Esophagus squamous epithelium (tissue), 4 donors: Measurements from ENCODE around the gene PRSS56.

Experiments used
- CTCF ChIP-seq, 6 experiments: fragments of 450-650 bp in 4 of 6; fragments of 200-600 bp in 2 of 6; sonication (generic) in 2 of 6; IDR thresholded peaks; one replicate each; pipeline ENCODE4 v1.5.1; 2016 to 2019; ENCODE audit warnings: antibody characterized with exemption in 6 of 6, mild to moderate bottlenecking in 4 of 6, moderate library complexity in 4 of 6
- POLR2A ChIP-seq, 4 donors: fragments of 450-650 bp; IDR thresholded peaks; one replicate each; pipeline ENCODE4 v1.6.1; 2017; ENCODE audit warnings: antibody characterized with exemption in 4 of 4, mild to moderate bottlenecking in 4 of 4, moderate library complexity in 3 of 4

GRCh38 chr2:232501331-232501771 lies 18.8 kb upstream of the PRSS56 start:
- no peak for TF ChIP-seq CTCF (IDR thresholded peaks at IDR 0.05)
- no peak for TF ChIP-seq POLR2A (IDR thresholded peaks at IDR 0.05)
